GM18870 (cell line): ENCODE results near the gene ALLC.
"Not testable (repeated sequence)": the region's sequence is repeated elsewhere in the genome, so short reads cannot be mapped to it uniquely, and the experiment has no call there.

Experiments
- ATAC-seq: cut with Tn5 transposase; IDR thresholded peaks from one replicate; pipeline ENCODE4 v1.9.1; 2021; ENCODE audit warnings: moderate library complexity; ENCODE audit not compliant: unreplicated experiment

The ALLC gene

DNA sequence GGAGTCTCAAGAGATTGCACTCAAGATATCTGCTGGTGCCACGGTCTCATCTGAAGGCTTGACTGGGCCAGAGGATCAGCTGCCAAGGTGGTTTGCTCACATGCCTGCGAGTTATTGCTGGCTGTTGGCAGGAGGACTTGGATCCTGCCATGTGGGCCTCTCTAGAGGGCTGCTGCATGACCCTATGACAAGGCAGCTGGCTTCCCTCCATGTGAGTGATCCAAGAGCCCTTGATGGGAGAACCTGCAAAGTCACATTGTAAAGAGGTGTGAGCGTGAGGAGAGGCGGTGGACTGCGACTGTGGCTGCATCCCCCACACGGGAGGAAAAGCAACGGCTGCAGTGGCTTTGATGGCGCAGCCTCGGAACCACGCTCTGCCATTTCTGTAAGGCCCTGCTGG lies 4.0 kb upstream of the ALLC start:
- no peak for ATAC-seq

DNA sequence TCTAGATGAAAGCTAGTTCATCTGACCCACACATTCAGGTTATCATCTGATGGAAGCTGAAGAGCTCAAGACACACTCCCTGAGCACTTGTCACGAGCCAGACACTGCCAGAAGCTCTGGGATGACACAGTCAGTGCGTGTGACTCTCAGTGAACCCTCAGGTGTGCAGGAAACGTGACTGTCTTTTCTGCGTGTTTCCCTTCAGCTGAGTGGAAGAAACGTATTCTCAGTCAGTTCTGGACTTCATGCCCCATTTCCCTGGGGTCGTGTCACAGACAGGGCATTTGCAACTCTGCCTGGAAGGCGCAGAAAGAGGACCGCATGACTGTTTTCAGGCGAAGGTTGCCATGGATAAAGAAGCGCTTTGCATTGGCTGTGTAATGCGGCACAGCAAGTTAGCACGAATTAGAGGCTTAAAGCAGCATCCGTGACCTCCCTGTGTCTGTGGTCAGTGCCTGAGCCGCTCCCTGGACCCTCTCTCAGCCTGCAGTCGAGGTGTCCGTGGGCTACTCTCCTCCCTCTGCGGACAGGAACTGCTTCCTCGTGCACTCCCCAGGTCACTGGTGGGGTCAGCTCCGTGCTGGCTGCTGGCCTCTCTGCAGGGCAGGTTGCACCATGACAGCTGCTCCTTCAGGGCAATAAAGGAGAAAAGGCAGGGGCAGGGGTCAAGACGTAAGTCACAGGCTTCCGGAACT lies 3.3 kb upstream of the ALLC start:
- no peak for ATAC-seq

DNA sequence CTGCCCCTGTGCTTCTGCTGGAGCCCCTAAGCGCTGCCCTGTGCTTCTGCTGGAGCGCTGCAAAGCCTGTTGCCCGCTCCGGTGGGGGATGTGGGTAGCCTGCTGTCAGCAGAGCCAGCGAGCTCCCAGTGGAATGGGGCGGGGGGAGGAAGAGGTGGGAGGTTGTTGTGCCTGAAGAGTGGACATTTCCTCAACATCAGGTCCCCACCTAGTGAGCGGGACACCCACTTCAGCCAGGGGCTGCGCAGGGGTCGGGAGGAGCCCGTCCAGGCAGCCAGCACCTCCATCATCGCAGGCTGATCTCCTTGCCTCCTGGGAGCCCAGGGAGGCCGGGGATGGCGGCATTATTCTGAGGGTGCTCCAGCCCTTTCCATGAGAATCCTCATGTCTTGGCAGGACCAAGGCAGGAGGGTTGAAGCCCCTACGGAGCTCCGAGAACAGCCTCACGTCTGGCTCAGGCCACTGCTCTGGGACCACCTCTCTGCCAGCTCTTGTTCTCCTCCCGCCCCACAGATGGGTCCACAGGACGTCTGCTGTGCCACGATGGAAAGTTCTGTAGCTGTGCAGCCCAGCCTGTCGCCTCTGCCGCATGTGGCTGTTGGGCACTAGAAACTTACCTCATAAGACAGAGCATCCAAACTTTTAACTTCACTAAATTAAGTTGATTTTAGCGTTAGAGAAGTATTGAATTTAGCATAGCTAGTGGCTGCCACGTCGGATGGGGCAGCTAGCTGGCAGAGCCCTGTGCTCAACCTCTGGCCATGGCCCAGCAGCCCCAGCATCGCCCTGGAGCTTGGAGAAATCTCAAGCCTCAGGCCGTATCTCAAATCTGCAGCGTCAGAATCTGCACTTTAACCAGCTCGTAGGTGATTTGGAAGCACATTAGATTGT lies 1.9 kb upstream of the ALLC start:
- no peak for ATAC-seq

DNA sequence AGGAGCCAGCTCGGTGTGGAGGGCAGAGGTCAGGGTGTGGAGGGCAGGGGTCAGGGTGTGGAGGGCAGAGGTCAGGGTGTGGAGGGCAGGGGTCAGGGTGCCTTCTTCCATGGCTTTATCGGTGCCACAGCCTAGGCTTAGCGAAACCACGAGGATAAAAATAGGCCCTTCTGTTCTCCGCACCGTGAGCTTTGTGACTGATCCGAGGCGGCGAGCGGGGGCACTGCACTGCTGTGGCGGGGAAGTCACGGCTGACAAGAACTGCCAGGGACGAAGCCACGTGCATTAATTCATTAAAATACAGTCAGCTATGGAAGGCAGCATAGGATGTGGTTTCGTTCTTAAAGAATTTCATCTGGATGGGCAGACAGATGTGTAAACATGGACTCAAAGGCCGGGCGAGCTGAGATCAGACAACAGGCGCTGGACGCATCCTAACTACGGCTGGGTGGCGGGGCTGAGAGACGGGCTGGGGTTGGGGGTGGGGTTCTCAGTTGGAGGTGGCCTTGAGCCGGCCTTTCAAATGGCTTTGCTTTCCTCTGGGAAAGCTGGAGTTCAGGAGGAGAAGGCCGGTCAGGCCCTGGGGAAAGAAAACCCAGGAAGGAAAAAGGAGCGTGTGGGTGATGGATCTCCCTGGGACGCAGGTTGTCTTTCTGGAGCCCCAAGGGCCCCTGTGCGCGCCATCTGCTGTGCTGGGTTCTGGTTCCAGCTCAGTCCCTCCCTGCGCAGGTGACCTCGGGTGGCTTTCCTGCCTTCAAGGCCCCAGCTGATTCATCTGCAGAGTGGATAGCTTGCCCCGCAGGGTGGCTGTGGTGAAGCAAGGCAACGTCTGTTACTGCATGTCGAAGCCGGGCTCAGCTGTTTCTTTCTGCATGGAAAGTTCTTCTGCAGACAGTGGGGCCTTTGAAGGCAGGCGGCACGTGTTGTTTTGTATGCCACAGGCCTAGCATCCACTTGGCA lies 958 bp upstream of the ALLC start:
- ATAC-seq: no peak

DNA sequence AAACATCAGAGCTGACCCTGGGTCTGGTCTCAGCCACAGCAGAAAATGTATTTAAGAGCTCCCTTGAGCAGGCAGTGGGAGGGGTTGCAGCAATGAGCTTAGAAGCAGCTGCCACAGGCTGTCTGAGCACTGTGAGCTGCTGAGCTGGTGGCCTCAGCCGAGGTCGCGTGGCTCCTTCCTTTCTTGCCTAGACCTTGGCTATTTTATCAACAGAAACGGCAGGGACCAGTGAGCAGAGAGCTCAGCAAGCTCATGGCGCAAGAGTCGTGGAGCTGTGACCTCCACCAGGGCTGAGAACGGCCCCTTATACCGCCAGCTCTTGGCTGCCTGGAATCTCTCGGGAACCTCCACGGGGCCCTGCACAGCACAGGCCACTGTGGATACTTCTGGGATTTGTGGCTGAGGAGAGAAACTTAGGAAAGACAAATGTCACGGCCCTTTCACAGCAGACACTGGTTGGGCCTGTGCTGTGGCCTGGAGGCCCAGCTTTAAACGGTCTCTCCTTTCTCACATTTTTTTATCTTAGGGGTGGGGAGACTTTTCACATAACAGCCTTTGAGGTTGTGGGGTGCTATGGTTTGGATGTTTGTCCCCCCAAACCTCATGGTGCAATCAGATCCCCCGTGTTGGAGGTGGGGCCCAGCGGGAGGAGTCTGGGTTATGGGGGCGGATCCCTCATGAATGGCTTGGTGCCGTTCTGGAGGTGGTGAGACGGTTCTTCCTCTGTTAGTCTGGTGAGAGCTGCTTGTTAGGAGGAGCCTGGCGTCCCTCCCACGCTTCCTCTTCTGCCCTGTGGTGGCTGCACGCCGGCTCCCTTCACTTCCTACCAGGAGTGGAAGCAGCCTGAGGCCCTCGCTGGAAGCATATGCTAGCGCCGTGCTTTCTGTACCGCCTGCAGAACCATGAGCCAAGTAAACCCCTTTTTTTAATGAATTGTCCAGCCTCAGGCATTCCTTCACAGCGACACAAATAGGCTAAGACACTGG lies 1.7 kb downstream of the ALLC start:
- ATAC-seq: no peak

DNA sequence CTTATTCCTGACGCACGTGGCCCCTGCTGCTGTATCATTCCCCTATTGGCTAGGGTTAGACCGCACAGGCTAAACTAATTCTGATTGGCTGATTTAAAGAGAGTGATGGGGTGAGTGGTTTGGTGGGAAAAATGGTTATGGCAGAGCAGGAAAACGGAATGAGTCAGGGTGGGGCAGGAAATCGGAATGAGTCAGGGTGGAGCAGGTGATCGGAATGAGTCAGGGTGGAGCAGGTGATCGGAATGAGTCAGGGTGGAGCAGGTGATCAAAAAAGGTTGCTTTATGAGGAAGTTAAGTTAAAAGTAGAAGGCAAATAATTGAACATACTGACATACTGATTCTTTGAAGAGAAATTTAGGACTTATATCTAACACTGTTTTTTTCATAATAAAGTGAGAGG lies 2.6 kb downstream of the ALLC start:
- not testable (repeated sequence) for ATAC-seq

DNA sequence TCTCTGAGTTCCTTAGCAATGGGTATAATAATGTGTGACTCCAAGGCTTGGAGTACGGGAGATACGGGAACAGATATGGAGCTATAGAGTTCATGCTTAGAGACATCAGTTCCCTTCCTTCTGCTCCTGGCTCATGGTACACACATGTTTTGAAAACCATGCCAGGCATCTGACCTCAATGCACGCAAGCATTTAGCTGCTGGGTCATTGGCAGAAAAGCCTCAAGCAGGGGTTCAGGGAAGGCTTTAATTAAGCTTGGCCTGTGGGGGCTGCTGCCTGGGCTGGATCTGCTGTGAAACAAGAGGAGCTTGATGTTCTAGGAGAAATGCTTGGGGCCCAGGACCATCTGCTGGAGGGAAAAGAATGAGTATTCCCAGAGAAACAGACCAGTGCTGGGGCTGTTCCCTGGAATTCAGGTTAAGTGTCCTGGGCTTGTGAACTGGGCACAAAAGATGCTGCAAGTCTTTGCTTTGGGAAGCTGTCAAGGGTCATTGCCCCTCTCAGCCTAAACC lies 3.2 kb downstream of the ALLC start:
- no peak for ATAC-seq

DNA sequence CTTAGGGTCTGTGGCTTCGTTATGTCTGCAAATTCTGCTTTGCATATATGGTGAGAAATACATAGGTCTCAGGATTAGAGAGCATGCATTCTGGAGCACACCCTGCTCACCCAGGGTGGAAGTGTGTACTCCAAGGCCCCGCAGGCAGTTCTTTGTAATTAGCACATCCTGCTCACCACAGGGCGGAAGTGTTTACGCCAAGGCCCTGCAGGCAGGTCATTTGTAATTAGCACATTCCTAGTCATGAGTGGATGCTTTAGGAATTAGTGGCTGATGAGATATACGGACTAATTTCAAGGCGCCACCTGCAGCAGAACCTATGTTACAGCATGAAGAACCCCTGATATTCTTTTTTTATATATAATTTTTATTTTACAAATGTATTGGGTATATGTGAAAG lies 4.2 kb downstream of the ALLC start:
- no peak for ATAC-seq

DNA sequence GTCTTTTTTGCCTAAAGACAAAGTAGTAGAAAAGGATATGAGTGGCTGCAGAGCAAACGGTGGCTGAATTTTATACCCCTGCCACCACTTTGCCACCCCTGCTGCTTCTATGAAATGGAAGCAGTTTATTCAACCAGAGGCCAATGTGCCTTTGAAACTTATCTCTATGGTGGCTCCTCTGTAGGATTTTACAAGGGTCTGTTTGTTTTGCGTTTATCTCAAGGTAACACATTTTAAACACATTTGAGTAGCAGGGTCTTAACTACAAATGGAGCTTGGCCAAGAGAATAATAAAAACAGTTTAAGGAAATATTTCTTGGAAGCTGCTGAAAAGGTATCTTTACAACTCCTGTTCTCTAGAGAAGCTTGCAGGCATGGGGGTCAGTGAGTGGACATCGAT lies 6.1 kb downstream of the ALLC start:
- no peak for ATAC-seq

DNA sequence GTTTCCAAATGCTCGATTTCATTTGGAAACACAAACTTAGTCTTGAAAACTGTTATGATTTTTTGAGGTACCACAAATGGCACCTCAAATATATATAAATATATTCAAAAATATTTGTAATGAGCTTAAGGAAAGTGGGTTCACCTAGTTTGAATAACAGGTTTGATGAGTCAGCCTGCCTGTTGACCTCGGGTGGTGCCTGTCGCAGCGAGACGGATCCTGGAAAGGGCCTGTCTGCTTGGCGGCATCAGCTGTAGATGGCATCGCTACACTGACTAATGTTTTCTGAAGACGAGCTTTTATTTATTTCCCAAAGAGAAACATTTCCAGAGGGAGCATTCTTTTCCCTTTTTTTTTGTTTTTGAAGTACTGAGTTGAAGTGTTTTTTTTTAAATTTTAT lies 6.9 kb downstream of the ALLC start:
- ATAC-seq: no peak

DNA sequence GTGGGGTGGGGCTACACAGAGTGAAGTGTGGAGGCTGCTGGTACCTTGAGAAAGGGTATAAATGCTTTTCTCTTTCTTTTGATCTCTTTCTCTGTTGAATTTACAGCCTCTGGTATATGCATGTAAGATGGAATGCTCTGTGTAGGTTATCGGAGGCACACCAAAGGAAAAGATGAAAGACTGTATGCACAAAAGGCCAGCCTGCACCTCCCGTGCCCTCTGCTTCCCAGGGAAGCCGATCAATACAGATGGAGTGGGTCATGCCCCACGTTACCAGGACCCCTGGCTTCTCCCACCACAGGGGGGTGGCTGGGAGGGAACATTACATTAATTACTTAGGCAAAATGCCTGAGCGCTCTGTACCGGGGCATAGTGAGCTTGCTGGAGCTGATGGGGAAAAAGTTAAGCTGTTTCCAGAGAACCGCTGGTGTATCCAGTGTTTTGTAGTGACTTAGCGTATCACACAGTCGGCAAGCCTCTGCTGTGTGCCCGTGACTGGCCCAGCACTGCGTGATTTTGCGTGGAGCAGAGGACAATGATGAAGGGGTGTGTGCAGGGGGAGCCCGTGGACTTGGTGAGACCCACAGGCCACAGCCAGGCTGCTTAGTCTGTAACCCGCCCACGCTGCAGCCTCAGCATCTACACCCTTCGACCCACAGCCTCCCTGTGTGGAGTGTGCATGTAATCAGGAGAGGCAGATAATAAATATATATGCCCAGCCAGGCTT lies 8.0 kb downstream of the ALLC start:
- ATAC-seq: no peak

DNA sequence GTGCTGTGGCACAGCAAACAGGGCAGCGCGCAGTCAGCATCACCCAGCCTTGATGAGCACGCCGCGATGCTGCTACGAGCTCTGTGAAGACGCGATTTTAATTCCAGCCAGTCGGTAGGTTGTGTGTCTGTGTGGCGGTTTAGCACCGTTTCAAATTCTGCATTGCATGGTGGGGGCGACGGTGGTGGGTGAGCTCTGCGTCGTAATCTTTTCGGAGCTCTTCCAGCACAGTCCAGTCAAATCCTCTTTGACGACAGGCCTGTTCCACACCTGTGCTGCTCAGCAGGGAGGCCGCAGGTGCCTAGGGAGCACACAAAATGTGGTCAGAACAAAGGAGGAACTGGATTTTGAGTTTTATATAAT lies 8.6 kb downstream of the ALLC start:
- no peak for ATAC-seq

DNA sequence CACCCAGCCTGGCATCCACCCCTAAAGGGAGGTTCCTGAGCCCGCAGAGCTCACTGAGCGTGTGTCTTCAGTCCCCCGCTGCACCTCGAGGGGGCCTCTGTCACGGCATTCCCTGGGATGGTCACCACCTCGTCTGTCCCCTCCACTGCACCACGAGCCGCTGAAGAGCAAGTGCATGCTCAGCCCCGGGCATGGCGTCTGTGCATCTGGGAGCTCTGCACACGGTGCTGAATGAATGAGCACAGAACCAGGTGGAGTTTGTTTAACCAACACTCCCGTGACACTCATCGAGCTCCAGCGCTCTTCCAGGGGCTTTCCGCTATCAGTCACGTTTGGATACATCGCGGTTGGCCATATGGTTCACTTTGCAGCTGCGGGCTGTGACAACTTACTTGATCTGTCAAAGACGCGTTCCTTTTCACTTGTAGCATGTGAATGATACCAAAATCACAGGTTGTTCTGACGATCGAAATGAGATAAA lies 9.2 kb downstream of the ALLC start:
- ATAC-seq: no peak

DNA sequence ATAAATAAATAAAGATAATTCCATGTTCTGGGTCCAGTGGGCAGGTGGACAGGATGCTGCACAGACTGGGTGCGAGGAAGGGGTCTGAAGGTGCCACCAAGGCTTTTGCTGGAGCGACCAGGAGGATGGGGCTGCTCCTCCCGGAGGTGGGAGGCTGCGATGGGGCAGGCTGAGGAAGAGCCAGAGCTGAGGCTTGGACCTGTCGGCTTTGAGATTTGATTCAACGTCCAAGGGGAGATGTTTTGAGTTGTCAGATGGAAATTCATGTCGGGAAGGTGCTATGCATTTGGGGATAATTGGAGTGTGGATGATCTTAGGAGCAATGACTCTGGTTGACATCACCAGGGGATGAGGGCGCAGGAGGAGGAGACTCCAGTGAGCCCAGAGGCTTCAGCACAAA lies 11.7 kb downstream of the ALLC start:
- no peak for ATAC-seq

DNA sequence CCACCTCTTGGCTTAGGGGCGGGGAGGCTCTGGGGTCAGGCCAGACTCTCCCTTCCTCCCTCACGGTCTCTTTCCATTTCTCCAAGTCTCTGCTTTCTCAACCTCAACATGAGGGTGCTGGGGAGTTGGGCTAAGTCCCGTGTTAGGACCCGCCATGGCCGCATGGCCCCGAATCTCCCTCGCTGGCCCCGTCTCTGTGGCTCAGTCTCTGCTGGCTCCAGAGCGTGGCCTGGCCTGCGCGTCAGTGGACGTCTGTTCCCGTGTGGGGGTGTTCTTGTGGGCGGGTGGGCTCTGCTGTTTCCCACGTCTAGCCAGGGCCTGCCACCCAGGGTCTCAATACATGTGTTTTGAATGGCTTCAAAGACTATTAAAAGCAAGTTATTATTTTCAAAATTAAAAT lies 12.4 kb downstream of the ALLC start:
- ATAC-seq: no peak

DNA sequence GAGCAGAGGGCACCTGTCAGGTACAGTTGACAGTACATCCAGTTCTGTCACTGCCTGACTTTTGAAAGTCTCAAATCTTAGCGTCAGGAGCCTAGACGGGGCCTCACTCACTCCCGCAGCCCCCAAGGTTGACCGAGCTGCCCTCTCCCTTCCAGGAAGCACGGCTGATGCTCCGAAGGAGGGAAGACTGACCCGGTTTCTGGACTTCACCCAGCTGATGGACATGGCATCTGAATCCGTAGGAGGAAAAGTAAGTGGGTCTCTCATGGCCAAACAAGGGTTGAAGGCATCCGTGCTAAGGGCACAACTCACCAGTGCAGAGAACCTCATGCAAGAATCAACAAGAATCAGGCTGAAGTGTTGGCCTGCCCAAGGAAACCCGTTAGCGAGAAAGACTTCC lies 12.9 kb downstream of the ALLC start:
- ATAC-seq: no peak

DNA sequence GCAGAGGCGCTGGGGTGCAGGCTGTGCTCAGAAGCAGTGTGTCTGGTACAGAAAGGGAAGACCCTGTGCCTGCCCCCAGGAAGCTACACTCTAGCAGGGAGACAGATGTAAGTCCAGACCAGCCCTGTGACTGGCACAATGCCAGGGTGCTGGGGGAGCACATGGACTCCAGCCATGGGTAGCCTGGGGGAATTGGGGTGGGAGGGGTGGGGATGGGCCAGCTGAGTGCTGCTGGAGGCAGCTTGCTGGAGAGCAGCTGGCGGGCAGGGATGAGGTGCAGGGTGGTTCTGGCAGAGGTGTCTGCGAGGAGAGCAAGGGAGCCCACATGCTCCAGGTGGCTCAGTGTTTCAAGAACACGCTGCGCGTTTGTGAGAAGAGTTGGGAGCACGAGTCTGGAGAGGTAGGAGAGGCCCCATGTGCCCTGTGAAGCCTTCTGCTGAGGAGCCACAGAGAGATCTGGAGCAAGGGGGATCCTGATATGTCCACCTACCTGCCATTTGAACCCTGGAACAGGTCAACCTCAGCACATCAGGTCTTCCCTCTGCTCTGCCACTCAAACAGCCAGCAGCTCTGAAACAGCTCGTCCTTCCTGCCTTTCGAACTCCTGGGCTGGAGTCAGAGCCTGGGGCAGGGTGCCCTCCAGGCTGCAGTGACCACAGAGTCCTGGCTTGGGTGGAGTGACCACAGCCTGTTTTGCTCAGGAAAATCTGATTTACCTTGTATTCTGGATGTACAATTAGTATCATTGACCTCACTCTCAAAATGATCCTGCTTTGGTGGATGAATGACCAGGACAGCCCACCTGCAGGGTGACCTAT lies 15.1 kb downstream of the ALLC start:
- ATAC-seq: no peak

DNA sequence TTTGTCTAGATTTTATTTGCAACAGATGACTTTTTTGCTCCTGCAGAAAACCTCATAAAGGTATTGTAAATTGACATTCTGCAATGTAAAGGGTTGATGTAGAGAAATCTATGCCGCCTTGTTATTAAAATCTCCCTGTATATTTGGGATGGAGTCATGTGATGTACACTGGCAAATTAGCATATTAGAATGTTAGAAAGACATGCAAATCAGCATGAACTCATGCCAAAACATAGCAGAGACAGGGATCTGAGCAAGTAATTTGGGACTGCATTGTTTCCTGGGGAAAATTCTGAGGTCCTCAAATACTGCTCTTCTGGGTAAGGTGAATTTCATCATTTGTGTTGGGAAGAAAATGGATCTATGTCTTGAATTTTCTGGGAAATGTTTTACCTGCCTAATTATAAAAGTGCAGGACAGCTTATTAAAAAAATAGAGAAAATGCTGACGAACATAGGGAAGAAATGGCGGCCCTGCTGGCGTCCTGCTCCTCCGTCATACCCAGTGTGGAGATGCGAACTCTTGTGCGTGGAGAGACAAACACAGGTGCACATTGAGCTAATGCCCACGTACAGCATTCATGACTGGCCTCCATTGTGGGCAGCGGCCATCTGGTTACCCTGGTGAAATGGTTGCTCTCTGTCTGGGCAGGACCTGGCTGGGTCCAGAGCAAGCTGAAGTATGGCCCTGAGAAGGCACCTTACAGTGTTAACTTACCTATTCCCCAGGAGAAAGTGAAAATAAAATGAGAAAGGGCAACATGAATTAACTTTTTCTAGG lies 16.3 kb downstream of the ALLC start:
- ATAC-seq: no peak
